Lower leg skin (tissue), 3 donors: ENCODE data around the gene GPC5.

Source experiments
- CTCF ChIP-seq, 3 donors: fragments of 450-650 bp; IDR thresholded peaks; one replicate each; pipeline ENCODE4 v1.5.1; 2016; ENCODE audit warnings: antibody characterized with exemption in 3 of 3, mild to moderate bottlenecking in 3 of 3, moderate library complexity in 2 of 3
- POLR2A ChIP-seq, 2 donors: fragments of 450-650 bp; IDR thresholded peaks; one replicate each; pipeline ENCODE4 v1.6.1; 2016 to 2017; ENCODE audit warnings: antibody characterized with exemption in 2 of 2, mild to moderate bottlenecking in 1 of 2, moderate library complexity in 1 of 2

- TF ChIP-seq CTCF (IDR thresholded peaks at IDR 0.05) (no peak), POLR2A (IDR thresholded peaks at IDR 0.05) (no peak)
These were observed 1075.5 kb downstream of the GPC5 start for GRCh38 chr13:92473765-92474475.
